ENCODE data around the gene ZBTB17.

Gene ZBTB17

DNA sequence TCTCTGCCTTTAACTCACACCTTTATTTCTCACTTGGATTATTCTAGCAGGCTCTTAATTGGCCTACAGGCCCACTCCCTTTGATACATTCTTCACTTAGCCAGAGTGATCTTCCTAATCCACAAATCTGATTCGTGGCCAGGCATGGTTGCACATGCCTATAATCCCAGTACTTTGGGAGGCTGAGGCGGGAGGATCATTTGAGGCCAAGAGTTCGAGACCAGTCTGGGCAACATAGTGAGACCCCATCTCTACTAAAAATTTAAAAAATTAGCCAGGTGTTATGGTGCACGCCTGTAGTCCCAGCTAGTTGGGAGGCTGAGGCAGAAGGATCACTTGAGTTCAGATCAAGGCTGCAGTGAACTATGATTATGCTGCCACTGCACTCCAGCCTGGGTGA is 2.1 kb downstream of the ZBTB17 start:
- peaks cover 20% of the 10 kb centered on the region for H3K79me2 ChIP-seq (ENCODE audit: low read length)
- no peak overlapping the region for H3K27ac ChIP-seq (ENCODE audit: low read length)
- peaks cover 24% of the 10 kb centered on the region for H3K36me3 ChIP-seq (replicated peaks; ENCODE audit: low read depth, low read length)
- no peak overlapping the region for H3K9ac ChIP-seq (ENCODE audit: low read length)
- no peaks in the 10 kb centered on the region for H4K20me1 ChIP-seq (ENCODE audit: insufficient read depth, low read length)
- H3K4me1 ChIP-seq (ENCODE audit: low read length): peaks cover 25% of the 10 kb centered on the region
- H3K9me3 ChIP-seq (ENCODE audit: insufficient read depth, low read length): no peaks in the 10 kb centered on the region
- H3K4me2 ChIP-seq (ENCODE audit: low read length): peak overlapping the region; percentile 90; the same call in 1 of the 2 replicates
- H2AFZ ChIP-seq (ENCODE audit: low read depth, low read length): no peak overlapping the region
- no peaks in the 10 kb centered on the region for H3K27me3 ChIP-seq (ENCODE audit: low read depth, low read length)
- no peak overlapping the region for H3K4me3 ChIP-seq (ENCODE audit: low read length)
- TF ChIP-seq, protein P1, sequence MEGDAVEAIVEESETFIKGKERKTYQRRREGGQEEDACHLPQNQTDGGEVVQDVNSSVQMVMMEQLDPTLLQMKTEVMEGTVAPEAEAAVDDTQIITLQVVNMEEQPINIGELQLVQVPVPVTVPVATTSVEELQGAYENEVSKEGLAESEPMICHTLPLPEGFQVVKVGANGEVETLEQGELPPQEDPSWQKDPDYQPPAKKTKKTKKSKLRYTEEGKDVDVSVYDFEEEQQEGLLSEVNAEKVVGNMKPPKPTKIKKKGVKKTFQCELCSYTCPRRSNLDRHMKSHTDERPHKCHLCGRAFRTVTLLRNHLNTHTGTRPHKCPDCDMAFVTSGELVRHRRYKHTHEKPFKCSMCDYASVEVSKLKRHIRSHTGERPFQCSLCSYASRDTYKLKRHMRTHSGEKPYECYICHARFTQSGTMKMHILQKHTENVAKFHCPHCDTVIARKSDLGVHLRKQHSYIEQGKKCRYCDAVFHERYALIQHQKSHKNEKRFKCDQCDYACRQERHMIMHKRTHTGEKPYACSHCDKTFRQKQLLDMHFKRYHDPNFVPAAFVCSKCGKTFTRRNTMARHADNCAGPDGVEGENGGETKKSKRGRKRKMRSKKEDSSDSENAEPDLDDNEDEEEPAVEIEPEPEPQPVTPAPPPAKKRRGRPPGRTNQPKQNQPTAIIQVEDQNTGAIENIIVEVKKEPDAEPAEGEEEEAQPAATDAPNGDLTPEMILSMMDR (IDR thresholded peaks at IDR 0.05; ENCODE audit: low read depth, low read length): no peak
- no peak for TF ChIP-seq EZH2phosphoT487 (IDR thresholded peaks at IDR 0.05; ENCODE audit: low read depth)

DNA sequence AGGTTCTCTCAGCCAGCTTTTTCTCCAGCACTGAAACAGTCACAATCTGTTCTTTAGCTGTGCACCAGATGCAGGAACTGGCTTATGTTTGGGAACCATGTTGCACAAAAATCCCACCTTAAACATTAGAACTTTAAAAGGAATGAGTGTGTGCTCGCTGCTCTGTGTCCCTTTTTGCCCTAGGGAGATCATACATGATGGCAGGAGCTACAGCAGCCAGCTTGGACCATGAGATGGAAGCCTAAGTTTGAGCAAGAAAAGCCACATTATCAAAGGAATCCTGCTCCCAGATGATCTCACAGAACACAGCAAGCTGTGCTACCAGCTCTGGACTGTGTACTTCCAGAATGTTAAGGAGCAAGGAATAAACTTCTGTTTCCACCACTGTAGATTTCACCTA is 3.5 kb downstream of the ZBTB17 start:
- Histone ChIP-seq H3K4me3 (ENCODE audit: low read length) (no peak overlapping the region), H2AFZ (ENCODE audit: low read depth, low read length) (no peak overlapping the region), H3K9me3 (ENCODE audit: insufficient read depth, low read length) (no peaks in the 10 kb centered on the region), H4K20me1 (ENCODE audit: insufficient read depth, low read length) (no peaks in the 10 kb centered on the region), H3K9ac (ENCODE audit: low read length) (no peak overlapping the region), H3K79me2 (ENCODE audit: low read length) (peaks cover 29% of the 10 kb centered on the region), H3K27me3 (ENCODE audit: low read depth, low read length) (no peaks in the 10 kb centered on the region), H3K4me1 (ENCODE audit: low read length) (peaks cover 33% of the 10 kb centered on the region), H3K27ac (ENCODE audit: low read length) (no peak overlapping the region), H3K36me3 (replicated peaks; ENCODE audit: low read depth, low read length) (peaks cover 37% of the 10 kb centered on the region), H3K4me2 (ENCODE audit: low read length) (no peak overlapping the region)
- TF ChIP-seq EZH2phosphoT487 (IDR thresholded peaks at IDR 0.05; ENCODE audit: low read depth): no peak

DNA sequence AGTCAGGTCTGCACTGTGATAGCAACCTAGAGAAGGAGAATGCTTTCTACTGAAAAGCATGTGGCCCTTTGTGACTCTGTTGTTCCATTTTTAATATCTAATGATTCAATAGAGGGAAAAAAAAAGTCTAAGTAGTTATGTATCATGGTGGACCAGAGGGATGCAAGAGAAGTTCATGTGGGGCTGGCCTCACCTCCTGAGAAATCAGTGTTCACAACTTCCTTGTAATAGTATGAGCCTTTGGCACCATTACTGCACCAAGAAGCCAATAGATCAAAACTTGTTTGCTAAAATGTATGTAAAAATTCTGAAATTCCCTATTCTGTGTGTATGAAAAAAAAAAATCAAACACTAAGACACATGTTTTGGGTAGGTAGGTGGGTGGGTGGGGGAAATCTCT is 5.0 kb downstream of the ZBTB17 start:
- no peaks in the 10 kb centered on the region for H3K9me3 ChIP-seq (ENCODE audit: insufficient read depth, low read length)
- peaks cover 36% of the 10 kb centered on the region for H3K4me1 ChIP-seq (ENCODE audit: low read length)
- H3K9ac ChIP-seq (ENCODE audit: low read length): no peak overlapping the region
- H4K20me1 ChIP-seq (ENCODE audit: insufficient read depth, low read length): no peaks in the 10 kb centered on the region
- no peak overlapping the region for H3K27ac ChIP-seq (ENCODE audit: low read length)
- no peaks in the 10 kb centered on the region for H3K27me3 ChIP-seq (ENCODE audit: low read depth, low read length)
- no peak for TF ChIP-seq EZH2phosphoT487 (IDR thresholded peaks at IDR 0.05; ENCODE audit: low read depth)
- TF ChIP-seq, protein P1 (IDR thresholded peaks at IDR 0.05; ENCODE audit: low read depth, low read length): no peak
- no peak overlapping the region for H3K4me3 ChIP-seq (ENCODE audit: low read length)
- H3K4me2 ChIP-seq (ENCODE audit: low read length): no peak overlapping the region
- H3K79me2 ChIP-seq (ENCODE audit: low read length): peaks cover 34% of the 10 kb centered on the region
- H3K36me3 ChIP-seq (replicated peaks; ENCODE audit: low read depth, low read length): peaks cover 37% of the 10 kb centered on the region
- H2AFZ ChIP-seq (ENCODE audit: low read depth, low read length): no peak overlapping the region

DNA sequence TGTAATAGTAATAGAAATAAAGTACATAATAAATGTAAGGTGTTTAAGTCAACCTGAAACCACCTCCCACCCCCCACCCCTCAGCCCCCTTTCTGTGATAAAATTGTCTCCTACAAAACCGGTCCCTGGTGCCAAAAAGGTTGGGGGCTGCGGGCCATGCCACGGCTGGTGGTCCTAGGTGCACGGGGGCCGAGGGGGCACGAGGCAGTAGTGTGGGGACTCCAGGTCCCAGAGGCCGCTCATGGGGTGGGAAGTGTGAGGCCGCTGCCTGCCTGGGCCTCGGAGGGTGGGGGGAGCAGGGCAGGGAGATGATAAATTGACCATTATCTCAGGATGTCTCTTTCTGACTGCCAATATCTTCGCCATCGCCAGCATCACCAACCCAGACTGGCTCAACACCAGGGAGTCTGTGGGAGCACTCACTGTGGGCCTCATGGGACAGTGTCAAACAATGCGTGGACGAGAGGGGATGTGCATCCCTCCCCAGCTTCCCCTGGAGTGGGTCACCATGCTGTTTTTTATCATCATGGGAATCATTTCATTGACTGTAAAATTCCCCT is 6.5 kb downstream of the ZBTB17 start:
- peaks cover 43% of the 10 kb centered on the region for H3K4me1 ChIP-seq (ENCODE audit: low read length)
- peaks cover 37% of the 10 kb centered on the region for H3K36me3 ChIP-seq (replicated peaks; ENCODE audit: low read depth, low read length)
- no peak overlapping the region for H2AFZ ChIP-seq (ENCODE audit: low read depth, low read length)
- TF ChIP-seq EZH2phosphoT487 (IDR thresholded peaks at IDR 0.05; ENCODE audit: low read depth): no peak
- TF ChIP-seq, protein P1 (IDR thresholded peaks at IDR 0.05; ENCODE audit: low read depth, low read length): no peak
- H3K4me3 ChIP-seq (ENCODE audit: low read length): no peak overlapping the region
- peaks cover 27% of the 10 kb centered on the region for H3K79me2 ChIP-seq (ENCODE audit: low read length)
- H3K4me2 ChIP-seq (ENCODE audit: low read length): no peak overlapping the region
- no peaks in the 10 kb centered on the region for H3K27me3 ChIP-seq (ENCODE audit: low read depth, low read length)
- no peak overlapping the region for H3K9ac ChIP-seq (ENCODE audit: low read length)
- H4K20me1 ChIP-seq (ENCODE audit: insufficient read depth, low read length): no peaks in the 10 kb centered on the region
- H3K27ac ChIP-seq (ENCODE audit: low read length): no peak overlapping the region
- H3K9me3 ChIP-seq (ENCODE audit: insufficient read depth, low read length): no peaks in the 10 kb centered on the region
